ENCODE results near the gene CACNB2. TPM values are rescaled to one million over a fixed set of nuclear protein-coding genes. Genes with fewer than 3 reads are reported as not detected.

Gene CACNB2
- total RNA-seq, 1 experiment from 2014 or later = 3.2 TPM

DNA sequence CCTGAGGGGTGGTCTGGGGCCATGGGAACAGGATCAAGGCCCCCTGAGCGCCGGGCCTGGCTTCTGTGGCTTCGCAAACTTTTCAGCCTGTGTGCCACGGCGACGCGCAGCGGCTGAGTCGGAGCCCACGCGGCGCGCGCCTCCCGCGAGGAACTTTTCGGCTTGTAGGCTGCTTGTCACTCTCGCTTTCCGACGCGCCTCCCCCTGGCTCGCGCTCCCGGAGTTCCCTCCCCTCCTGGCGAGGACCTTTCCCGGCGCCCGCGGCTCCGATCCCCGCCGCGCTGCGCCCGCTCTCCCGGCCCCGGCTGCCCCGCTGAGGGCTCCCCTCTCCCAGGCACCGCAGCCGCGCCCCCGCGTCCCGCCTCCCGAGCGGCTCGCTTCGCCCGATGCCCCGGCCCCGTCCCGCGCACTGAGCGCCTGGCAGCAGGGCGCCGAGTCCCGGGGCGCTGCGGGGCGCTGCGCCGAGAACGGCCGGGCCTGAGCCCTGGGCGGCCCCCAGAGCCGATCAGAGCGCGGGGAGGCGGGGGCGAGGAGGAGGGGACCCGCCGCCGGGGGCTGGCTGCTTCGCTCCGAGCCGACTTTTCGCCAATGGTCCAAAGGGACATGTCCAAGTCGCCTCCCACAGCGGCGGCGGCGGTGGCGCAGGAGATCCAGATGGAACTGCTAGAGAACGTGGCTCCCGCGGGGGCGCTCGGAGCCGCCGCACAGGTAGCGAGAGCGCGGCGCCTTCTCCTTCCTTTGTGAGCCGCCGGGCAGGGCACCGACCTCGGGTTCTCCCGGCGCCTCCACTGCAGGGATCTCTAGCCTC is at the start of gene CACNB2 (continued):
- TF ChIP-seq, protein P1, sequence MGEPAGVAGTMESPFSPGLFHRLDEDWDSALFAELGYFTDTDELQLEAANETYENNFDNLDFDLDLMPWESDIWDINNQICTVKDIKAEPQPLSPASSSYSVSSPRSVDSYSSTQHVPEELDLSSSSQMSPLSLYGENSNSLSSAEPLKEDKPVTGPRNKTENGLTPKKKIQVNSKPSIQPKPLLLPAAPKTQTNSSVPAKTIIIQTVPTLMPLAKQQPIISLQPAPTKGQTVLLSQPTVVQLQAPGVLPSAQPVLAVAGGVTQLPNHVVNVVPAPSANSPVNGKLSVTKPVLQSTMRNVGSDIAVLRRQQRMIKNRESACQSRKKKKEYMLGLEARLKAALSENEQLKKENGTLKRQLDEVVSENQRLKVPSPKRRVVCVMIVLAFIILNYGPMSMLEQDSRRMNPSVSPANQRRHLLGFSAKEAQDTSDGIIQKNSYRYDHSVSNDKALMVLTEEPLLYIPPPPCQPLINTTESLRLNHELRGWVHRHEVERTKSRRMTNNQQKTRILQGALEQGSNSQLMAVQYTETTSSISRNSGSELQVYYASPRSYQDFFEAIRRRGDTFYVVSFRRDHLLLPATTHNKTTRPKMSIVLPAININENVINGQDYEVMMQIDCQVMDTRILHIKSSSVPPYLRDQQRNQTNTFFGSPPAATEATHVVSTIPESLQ (CRISPR knock-in tag; IDR thresholded peaks at IDR 0.05) = no peak
- TF ChIP-seq SMAD3 (CRISPR knock-in tag; IDR thresholded peaks at IDR 0.05; ENCODE audit: borderline replicate concordance) (0 out of 2 replicates have a peak, but pooled peaks have one; percentile 26), NR3C1 (CRISPR knock-in tag; conservative IDR thresholded peaks at IDR 0.05; ENCODE audit: low read depth) (no peak), ETV6 (CRISPR knock-in tag; IDR thresholded peaks at IDR 0.05) (0 out of 2 replicates have a peak, but pooled peaks have one; percentile 28), ZNF416 (CRISPR knock-in tag; IDR thresholded peaks at IDR 0.05) (no peak), ZNF281 (CRISPR knock-in tag; IDR thresholded peaks at IDR 0.05) (no peak), ARID4B (CRISPR knock-in tag; IDR thresholded peaks at IDR 0.05; ENCODE audit: borderline replicate concordance) (no peak; the same call in 1 of the 2 replicates), CREB1 (CRISPR knock-in tag; IDR thresholded peaks at IDR 0.05) (peak; percentile 19; the same call in 1 of the 2 replicates), ZNF138 (CRISPR knock-in tag; conservative IDR thresholded peaks at IDR 0.05) (no peak)
- TF ChIP-seq, protein P2, sequence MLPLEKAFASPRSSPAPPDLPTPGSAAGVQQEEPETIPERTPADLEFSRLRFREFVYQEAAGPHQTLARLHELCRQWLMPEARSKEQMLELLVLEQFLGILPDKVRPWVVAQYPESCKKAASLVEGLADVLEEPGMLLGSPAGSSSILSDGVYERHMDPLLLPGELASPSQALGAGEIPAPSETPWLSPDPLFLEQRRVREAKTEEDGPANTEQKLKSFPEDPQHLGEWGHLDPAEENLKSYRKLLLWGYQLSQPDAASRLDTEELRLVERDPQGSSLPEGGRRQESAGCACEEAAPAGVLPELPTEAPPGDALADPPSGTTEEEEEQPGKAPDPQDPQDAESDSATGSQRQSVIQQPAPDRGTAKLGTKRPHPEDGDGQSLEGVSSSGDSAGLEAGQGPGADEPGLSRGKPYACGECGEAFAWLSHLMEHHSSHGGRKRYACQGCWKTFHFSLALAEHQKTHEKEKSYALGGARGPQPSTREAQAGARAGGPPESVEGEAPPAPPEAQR (CRISPR knock-in tag; IDR thresholded peaks at IDR 0.05) = no peak
- TF ChIP-seq, protein P3, sequence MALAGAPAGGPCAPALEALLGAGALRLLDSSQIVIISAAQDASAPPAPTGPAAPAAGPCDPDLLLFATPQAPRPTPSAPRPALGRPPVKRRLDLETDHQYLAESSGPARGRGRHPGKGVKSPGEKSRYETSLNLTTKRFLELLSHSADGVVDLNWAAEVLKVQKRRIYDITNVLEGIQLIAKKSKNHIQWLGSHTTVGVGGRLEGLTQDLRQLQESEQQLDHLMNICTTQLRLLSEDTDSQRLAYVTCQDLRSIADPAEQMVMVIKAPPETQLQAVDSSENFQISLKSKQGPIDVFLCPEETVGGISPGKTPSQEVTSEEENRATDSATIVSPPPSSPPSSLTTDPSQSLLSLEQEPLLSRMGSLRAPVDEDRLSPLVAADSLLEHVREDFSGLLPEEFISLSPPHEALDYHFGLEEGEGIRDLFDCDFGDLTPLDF (CRISPR knock-in tag; IDR thresholded peaks at IDR 0.05) = 0 out of 2 replicates have a peak, but pooled peaks have one; percentile 34
- TF ChIP-seq, protein P4, sequence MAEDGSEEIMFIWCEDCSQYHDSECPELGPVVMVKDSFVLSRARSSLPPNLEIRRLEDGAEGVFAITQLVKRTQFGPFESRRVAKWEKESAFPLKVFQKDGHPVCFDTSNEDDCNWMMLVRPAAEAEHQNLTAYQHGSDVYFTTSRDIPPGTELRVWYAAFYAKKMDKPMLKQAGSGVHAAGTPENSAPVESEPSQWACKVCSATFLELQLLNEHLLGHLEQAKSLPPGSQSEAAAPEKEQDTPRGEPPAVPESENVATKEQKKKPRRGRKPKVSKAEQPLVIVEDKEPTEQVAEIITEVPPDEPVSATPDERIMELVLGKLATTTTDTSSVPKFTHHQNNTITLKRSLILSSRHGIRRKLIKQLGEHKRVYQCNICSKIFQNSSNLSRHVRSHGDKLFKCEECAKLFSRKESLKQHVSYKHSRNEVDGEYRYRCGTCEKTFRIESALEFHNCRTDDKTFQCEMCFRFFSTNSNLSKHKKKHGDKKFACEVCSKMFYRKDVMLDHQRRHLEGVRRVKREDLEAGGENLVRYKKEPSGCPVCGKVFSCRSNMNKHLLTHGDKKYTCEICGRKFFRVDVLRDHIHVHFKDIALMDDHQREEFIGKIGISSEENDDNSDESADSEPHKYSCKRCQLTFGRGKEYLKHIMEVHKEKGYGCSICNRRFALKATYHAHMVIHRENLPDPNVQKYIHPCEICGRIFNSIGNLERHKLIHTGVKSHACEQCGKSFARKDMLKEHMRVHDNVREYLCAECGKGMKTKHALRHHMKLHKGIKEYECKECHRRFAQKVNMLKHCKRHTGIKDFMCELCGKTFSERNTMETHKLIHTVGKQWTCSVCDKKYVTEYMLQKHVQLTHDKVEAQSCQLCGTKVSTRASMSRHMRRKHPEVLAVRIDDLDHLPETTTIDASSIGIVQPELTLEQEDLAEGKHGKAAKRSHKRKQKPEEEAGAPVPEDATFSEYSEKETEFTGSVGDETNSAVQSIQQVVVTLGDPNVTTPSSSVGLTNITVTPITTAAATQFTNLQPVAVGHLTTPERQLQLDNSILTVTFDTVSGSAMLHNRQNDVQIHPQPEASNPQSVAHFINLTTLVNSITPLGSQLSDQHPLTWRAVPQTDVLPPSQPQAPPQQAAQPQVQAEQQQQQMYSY (CRISPR knock-in tag; IDR thresholded peaks at IDR 0.05) = 0 out of 2 replicates have a peak, but pooled peaks have one; percentile 5
